Omental fat pad (tissue), 4 donors: ENCODE results near the gene ANKRD52. TPM values are rescaled to one million over a fixed set of nuclear protein-coding genes. Genes with fewer than 3 reads are reported as not detected.

Experiments used
- ATAC-seq: fragments of 150-250 bp; one replicate; pipeline ENCODE4 v1.9.1; 2016; ENCODE audit warnings: mild to moderate bottlenecking, moderate library complexity; ENCODE audit not compliant: low FRiP score
- DNase-seq: peaks from one replicate; pipeline ENCODE4 v3.0.0-alpha.2; 2019; ENCODE audit warnings: low spot score
- total RNA-seq, 4 donors: library from RNA; depleted of rRNA; stranded (reverse); fragments of >200 nt; gene quantifications; one replicate each; pipeline ENCODE4 v1.1.0, GENCODE V29; 2016
- TF ChIP-seq, protein P1 (sequence below), 3 donors: fragments of 450-650 bp; IDR thresholded peaks; one replicate each; pipeline ENCODE4 v1.5.1; 2016 to 2017; ENCODE audit warnings: antibody characterized with exemption in 3 of 3, mild to moderate bottlenecking in 3 of 3, moderate library complexity in 2 of 3

The ANKRD52 gene
- total RNA-seq, 4 donors from 2014 or later, result 13.6 to 19.2 (median 16.8) TPM

- DNase-seq (no peak), ATAC-seq (no peak)
- TF ChIP-seq, protein P1, sequence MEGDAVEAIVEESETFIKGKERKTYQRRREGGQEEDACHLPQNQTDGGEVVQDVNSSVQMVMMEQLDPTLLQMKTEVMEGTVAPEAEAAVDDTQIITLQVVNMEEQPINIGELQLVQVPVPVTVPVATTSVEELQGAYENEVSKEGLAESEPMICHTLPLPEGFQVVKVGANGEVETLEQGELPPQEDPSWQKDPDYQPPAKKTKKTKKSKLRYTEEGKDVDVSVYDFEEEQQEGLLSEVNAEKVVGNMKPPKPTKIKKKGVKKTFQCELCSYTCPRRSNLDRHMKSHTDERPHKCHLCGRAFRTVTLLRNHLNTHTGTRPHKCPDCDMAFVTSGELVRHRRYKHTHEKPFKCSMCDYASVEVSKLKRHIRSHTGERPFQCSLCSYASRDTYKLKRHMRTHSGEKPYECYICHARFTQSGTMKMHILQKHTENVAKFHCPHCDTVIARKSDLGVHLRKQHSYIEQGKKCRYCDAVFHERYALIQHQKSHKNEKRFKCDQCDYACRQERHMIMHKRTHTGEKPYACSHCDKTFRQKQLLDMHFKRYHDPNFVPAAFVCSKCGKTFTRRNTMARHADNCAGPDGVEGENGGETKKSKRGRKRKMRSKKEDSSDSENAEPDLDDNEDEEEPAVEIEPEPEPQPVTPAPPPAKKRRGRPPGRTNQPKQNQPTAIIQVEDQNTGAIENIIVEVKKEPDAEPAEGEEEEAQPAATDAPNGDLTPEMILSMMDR (IDR thresholded peaks at IDR 0.05), result no peak
These were observed 27.6 kb downstream of the ANKRD52 start for GRCh38 chr12:56230432-56231183.

DNA sequence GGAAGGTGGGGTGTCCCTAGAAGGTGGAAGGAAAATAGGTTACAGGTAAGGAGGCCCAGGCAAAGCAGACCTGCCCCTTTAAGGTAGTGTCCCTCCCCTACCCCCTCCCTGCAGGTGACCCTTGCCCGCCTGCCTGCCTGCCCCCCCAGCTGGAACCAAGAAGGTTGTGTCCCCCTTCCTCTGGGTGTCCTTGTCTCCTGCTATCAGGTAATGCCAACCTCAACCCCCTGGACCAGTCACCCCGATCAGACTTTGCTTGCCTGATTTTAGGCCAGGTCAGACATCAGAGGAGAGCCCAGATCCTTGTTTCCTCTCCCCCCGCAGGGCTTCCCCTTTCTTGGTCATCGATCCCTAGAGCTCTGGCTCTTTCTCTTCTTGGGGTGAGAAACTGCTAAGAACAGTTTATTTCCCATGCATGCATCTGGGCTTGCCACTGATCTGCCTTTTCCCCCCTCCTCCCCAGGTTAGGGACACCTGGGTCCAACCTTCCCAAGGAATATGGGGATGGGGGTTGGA is 28.2 kb downstream of the ANKRD52 start, which contains the start of gene SLC39A5:
Gene SLC39A5, plus strand, starts transcription at position 136 of the 516 bp plus-strand sequence. CDS start 1,224 bp downstream, outside the sequence.
- no peak for ATAC-seq
- TF ChIP-seq, protein P1 (IDR thresholded peaks at IDR 0.05), result no peak
- no peak for DNase-seq

DNA sequence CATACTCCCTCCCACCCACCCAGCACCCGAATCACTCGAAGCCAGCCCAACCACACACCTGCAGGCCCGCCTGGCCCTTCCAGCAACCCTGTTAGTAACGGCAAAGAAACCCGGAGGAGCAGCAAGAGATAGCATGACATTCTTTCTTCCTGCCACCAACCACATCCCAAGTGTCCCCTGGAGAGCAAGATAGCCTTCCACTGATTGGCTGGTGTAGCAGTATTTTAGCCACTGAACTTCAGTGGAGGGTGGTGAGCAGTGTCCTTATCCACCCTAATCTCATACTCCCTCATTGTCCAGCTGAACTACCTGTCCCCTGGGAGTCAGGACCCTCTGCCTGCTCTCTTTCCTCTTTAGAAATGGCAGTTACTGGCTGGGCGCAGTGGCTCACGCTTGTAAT is 29.1 kb downstream of the ANKRD52 start:
- TF ChIP-seq, protein P1 (IDR thresholded peaks at IDR 0.05), result no peak
- DNase-seq (no peak), ATAC-seq (no peak)

- no peak for ATAC-seq
- no peak for DNase-seq
- TF ChIP-seq, protein P1 (IDR thresholded peaks at IDR 0.05), result no peak
These were observed 33.2 kb downstream of the ANKRD52 start for GRCh38 chr12:56224954-56225353.

DNA sequence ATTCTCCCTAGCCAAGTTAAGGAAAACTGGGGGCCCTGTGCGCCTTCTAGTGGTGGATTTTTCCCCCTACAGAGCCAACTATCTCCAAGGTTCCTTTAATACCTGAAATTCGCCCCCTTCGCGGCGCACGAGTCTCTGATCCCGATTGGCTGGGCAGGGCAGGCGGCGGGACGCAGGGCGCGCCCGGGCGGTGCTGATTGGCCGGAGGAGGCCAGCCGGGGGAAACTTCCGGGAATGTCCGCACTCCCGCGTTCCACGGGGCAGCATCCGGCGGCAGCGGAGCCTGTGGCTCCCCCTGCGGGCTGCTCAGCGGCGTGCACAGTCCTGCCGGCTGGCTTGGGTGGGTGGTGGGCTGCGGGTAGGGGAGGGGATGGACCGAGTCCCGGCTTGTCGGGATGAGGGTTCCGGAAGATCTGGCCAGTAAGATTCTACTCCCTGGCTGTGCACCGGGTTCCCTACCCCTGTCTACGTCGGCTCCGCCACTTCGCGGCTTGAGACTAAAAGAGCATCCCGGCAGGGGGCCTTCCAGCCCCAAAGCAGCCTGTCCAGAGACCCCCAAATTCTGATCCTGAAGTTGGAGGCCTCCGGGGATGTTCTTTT is 34.0 kb downstream of the ANKRD52 start, which contains the start of gene NABP2:
Gene NABP2, plus strand, starts transcription at position 241 of the 600 bp plus-strand sequence. CDS start 515 bp downstream, outside the sequence.
- DNase-seq, result peak; percentile 91

GRCh38 chr12:56223571-56224101 is 34.5 kb downstream of the ANKRD52 start:
- DNase-seq (no peak), ATAC-seq (no peak)
- TF ChIP-seq, protein P1 (IDR thresholded peaks at IDR 0.05), result no peak

More for the DNA sequence above, 34.0 kb downstream of the ANKRD52 start, which contains the start of gene NABP2:
- peak; percentile 91 for ATAC-seq
- TF ChIP-seq, protein P1 (IDR thresholded peaks at IDR 0.05), result peak in 2 of 3 donors; percentile 47 to 92
